GM12891 (cell line): ENCODE data around the gene TK1.

ENCODE experiments used
- PAX5 ChIP-seq: IDR thresholded peaks from 2 replicates; pipeline ENCODE4 v1.6.1; 2011; ENCODE audit warnings: low read length, moderate library complexity, mild to moderate bottlenecking; ENCODE audit not compliant: insufficient read depth, severe bottlenecking
- POLR2A ChIP-seq: IDR thresholded peaks from 2 replicates; pipeline ENCODE4 v1.6.1; 2011; ENCODE audit warnings: low read depth, low read length, control low read depth
- POLR2AphosphoS5 ChIP-seq: IDR thresholded peaks from 2 replicates; pipeline ENCODE4 v1.6.1; 2011; ENCODE audit warnings: low read depth, low read length, control low read depth
- TAF1 ChIP-seq: IDR thresholded peaks from 2 replicates; pipeline ENCODE4 v1.6.1; 2011; ENCODE audit warnings: low read depth, low read length, control low read depth

- TF ChIP-seq PAX5 (no peak), POLR2A (no peak), POLR2AphosphoS5 (no peak), TAF1 (no peak)
These were observed 48.4 kb downstream of the TK1 start for GRCh38 chr17:78138204-78139060.
